Natural killer cell (primary cell): ENCODE measurements around the gene EBF4. TPM values are rescaled to one million over a fixed set of nuclear protein-coding genes. Genes with fewer than 3 reads are reported as not detected.

Experiments used
- ATAC-seq, 3 donors: fragments of 150-1000 bp in 2 of 3; fragments of 200-7000 bp in 1 of 3; cut with Tn5 transposase; 1 replicate in 1 of 3; 2 replicates in 2 of 3; pipeline ENCODE4 v1.10.0; 2021; ENCODE audit warnings: mild to moderate bottlenecking in 2 of 3, moderate library complexity in 2 of 3
- DNase-seq, 2 donors: peaks; one replicate each; pipeline versions ENCODE4 v3.0.0 to v3.0.0-alpha.2; 2013 to 2021; ENCODE audit warnings: mixed read lengths in 1 of 2
- H3K27ac ChIP-seq: one replicate; pipeline ENCODE4 v1.5.1; 2013; ENCODE audit warnings: mild to moderate bottlenecking, low read length
- H3K27me3 ChIP-seq: one replicate; pipeline ENCODE4 v1.6.1; 2013; ENCODE audit warnings: low read length; ENCODE audit not compliant: control insufficient read depth, insufficient read depth
- H3K36me3 ChIP-seq: one replicate; pipeline ENCODE4 v1.6.1; 2013; ENCODE audit warnings: low read length; ENCODE audit not compliant: control insufficient read depth, insufficient read depth
- H3K4me1 ChIP-seq: one replicate; pipeline ENCODE4 v1.6.1; 2013; ENCODE audit warnings: low read length; ENCODE audit not compliant: control insufficient read depth, insufficient read depth
- H3K4me3 ChIP-seq: one replicate; pipeline ENCODE4 v1.5.1; 2013; ENCODE audit warnings: low read length
- H3K9me3 ChIP-seq: one replicate; pipeline ENCODE4 v1.6.1; 2013; ENCODE audit warnings: low read length; ENCODE audit not compliant: control insufficient read depth, insufficient read depth
- H3K27ac Mint-ChIP-seq, 2 donors: one replicate each; pipeline ENCODE4 v1.8.0; 2022; ENCODE audit warnings: mild to moderate bottlenecking in 2 of 2, mixed read lengths in 2 of 2, moderate library complexity in 1 of 2
- H3K27me3 Mint-ChIP-seq, 2 donors: one replicate each; pipeline ENCODE4 v1.8.0; 2022; ENCODE audit warnings: low read depth in 2 of 2, mixed read lengths in 2 of 2
- H3K36me3 Mint-ChIP-seq: one replicate; pipeline ENCODE4 v1.8.0; 2022; ENCODE audit warnings: mixed read lengths
- H3K4me1 Mint-ChIP-seq, 2 donors: one replicate each; pipeline ENCODE4 v1.8.0; 2022; ENCODE audit warnings: mixed read lengths in 2 of 2
- H3K4me3 Mint-ChIP-seq: one replicate; pipeline ENCODE4 v1.8.0; 2022; ENCODE audit warnings: mild to moderate bottlenecking, moderate library complexity, mixed read lengths
- H3K9me3 Mint-ChIP-seq, 2 donors: one replicate each; pipeline ENCODE4 v1.8.0; 2022; ENCODE audit warnings: mixed read lengths in 2 of 2
- WGBS: methylation state at CpG from one replicate; pipeline ENCODE4 v1.1.7; 2013; ENCODE audit warnings: missing lambda C conversion rate; ENCODE audit not compliant: insufficient coverage; 5-methylcytosine and 5-hydroxymethylcytosine counted together
- intact Hi-C: fragments of 100-400 bp; cut with micrococcal nuclease; formaldehyde crosslinking; loops from one replicate; pipeline ENCODE4 v1.14.2; 2022
- total RNA-seq, 4 donors: library from RNA; stranded (reverse); fragments of 120-200 nt in 1 of 4; gene quantifications; one replicate each; pipeline versions ENCODE4 v1.2.3 to v1.2.4, GENCODE V29; 2013 to 2022
- TF ChIP-seq, protein P1 (sequence below): fragments of 200-600 bp; IDR thresholded peaks from one replicate; pipeline ENCODE4 v1.8.0; 2022; ENCODE audit warnings: antibody characterized with exemption

EBF4 gene
- total RNA-seq, 3 donors from 2014 or later (not counting 1 experiment from before 2014, with no cell fraction given) = 17.1 to 21.7 (median 20.4) TPM

DNA sequence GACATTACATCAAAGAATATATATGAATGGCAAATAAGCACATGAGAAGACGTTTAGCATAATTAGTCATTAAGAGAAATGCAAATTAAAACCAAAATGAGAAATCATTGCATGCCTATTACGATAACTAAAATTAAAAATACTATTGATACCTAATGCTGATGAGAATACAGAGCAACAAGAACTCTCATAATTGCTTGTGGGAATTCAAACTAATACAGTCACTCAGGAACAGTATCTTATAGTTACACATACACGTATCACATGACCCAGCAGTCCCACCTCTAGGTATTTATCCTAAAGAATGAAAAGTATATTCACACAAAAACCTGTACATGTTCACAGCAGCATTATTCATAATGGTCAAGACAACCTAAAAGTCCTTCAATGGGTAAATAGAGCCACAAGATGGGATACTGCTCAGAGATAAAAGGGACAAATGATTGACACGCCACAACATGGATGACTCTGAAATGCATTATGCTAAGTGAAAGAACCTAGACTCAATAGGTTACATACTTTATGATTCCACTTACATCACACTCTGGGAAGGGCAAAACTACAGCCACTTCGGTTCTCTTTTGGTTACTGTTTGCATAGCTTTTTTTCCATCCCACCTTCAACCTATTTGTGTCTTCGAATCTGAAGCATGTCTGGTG lies 91.5 kb downstream of the EBF4 start:
- TF ChIP-seq, protein P1, sequence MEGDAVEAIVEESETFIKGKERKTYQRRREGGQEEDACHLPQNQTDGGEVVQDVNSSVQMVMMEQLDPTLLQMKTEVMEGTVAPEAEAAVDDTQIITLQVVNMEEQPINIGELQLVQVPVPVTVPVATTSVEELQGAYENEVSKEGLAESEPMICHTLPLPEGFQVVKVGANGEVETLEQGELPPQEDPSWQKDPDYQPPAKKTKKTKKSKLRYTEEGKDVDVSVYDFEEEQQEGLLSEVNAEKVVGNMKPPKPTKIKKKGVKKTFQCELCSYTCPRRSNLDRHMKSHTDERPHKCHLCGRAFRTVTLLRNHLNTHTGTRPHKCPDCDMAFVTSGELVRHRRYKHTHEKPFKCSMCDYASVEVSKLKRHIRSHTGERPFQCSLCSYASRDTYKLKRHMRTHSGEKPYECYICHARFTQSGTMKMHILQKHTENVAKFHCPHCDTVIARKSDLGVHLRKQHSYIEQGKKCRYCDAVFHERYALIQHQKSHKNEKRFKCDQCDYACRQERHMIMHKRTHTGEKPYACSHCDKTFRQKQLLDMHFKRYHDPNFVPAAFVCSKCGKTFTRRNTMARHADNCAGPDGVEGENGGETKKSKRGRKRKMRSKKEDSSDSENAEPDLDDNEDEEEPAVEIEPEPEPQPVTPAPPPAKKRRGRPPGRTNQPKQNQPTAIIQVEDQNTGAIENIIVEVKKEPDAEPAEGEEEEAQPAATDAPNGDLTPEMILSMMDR = no peak
- no peaks in the 10 kb centered on the region for H3K4me1 ChIP-seq
- 83% methylated on average over 5 of the region's 6 CpGs for whole genome bisulfite sequencing
- no peaks in the 10 kb centered on the region for H3K36me3 ChIP-seq
- H3K27me3 ChIP-seq = no peaks in the 10 kb centered on the region
- H3K9me3 ChIP-seq = no peaks in the 10 kb centered on the region
- no peak overlapping the region for H3K27ac ChIP-seq
- H3K9me3 Mint-ChIP-seq = no peaks in the 10 kb centered on the region
- H3K27me3 Mint-ChIP-seq = peaks cover 13 to 41% of the 10 kb centered on the region in 2 donors
- H3K4me3 Mint-ChIP-seq = no peak overlapping the region
- no peak overlapping the region for H3K4me3 ChIP-seq
- ATAC-seq = no peak
- H3K27ac Mint-ChIP-seq = no peak overlapping the region
- no peak for DNase-seq
- intact Hi-C loops = no loop called here
- H3K36me3 Mint-ChIP-seq = no peaks in the 10 kb centered on the region
- no peaks in the 10 kb centered on the region for H3K4me1 Mint-ChIP-seq

DNA sequence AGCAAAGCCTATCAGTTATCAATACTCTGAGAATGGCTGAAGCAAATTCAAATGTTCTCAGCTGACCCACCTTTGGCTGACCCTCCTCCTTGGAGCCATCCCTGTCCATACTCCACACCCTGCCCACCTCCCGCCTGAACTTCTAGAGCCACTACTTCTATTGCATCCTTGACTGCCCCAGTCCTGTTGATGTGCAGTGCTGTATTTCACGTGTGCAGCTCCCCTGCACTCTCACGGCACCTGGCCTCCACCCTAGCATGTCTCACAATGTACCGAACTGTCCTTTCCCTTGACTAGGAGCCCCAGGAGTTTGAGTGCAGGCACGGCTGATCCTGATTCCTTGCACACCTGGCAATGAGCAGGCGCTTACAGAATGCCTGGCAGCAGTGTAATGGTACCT lies 100.9 kb downstream of the EBF4 start:
- intact Hi-C loops = no loop called here
- Histone ChIP-seq H3K27me3 (no peaks in the 10 kb centered on the region), H3K36me3 (no peaks in the 10 kb centered on the region), H3K4me1 (no peaks in the 10 kb centered on the region), H3K27ac (no peak overlapping the region), H3K9me3 (no peaks in the 10 kb centered on the region), H3K4me3 (no peak overlapping the region)
- Mint-ChIP-seq H3K27ac (no peak overlapping the region), H3K4me3 (no peak overlapping the region), H3K27me3 (peaks cover 13% of the 10 kb centered on the region in 2 donors), H3K4me1 (no peaks in the 10 kb centered on the region), H3K9me3 (no peaks in the 10 kb centered on the region), H3K36me3 (no peaks in the 10 kb centered on the region)
- ATAC-seq (no peak), DNase-seq (no peak)
- TF ChIP-seq, protein P1 = no peak
- 94% methylated on average over 6 of the region's 6 CpGs for WGBS

DNA sequence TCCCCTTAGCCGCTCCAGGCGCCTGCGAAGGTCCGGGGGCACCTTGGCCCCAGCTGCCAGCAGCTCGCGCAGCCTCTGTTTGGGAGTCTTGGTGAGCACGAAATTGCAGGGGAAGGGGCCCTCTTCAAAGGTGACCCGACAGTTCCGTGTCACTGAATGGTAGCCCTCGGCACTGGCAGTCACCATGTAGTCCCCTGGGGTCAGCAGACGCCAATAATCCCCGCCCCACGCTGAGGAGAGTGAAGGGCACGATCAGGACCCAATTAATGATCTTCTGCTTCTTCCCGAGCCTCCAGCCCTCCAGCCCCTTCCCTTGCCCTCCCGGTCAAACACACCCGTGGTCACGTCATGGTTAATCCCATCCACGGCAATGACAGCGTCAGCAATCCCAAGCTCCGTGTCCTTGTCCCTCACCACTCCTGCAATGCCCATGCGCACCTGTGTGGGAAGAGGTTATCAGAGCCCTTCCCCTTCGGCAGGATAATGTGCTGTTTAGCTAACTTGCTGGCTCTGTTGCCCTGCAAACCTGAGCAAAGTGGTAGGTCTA lies 101.7 kb downstream of the EBF4 start:
- Histone ChIP-seq H3K27me3 (peaks cover 4% of the 10 kb centered on the region), H3K4me1 (no peaks in the 10 kb centered on the region), H3K4me3 (no peak overlapping the region), H3K9me3 (no peaks in the 10 kb centered on the region), H3K27ac (no peak overlapping the region), H3K36me3 (no peaks in the 10 kb centered on the region)
- Mint-ChIP-seq H3K36me3 (no peaks in the 10 kb centered on the region), H3K9me3 (no peaks in the 10 kb centered on the region), H3K4me1 (peaks cover 4 to 5% of the 10 kb centered on the region in 2 donors), H3K27ac (no peak overlapping the region), H3K27me3 (peaks cover 14 to 18% of the 10 kb centered on the region in 2 donors), H3K4me3 (no peak overlapping the region)
- WGBS = 91% methylated on average over 23 of the region's 23 CpGs
- TF ChIP-seq, protein P1 = no peak
- intact Hi-C loops = no loop called here
- DNase-seq = no peak
- ATAC-seq = no peak
